Measurements from ENCODE around the gene RNU4-1.
A peak's percentile ranks its signal among the peaks of the same experiment; 100 is the strongest.
"Not testable (repeated sequence)": the region's sequence is repeated elsewhere in the genome, so short reads cannot be mapped to it uniquely, and the experiment has no call there.

Gene RNU4-1

DNA sequence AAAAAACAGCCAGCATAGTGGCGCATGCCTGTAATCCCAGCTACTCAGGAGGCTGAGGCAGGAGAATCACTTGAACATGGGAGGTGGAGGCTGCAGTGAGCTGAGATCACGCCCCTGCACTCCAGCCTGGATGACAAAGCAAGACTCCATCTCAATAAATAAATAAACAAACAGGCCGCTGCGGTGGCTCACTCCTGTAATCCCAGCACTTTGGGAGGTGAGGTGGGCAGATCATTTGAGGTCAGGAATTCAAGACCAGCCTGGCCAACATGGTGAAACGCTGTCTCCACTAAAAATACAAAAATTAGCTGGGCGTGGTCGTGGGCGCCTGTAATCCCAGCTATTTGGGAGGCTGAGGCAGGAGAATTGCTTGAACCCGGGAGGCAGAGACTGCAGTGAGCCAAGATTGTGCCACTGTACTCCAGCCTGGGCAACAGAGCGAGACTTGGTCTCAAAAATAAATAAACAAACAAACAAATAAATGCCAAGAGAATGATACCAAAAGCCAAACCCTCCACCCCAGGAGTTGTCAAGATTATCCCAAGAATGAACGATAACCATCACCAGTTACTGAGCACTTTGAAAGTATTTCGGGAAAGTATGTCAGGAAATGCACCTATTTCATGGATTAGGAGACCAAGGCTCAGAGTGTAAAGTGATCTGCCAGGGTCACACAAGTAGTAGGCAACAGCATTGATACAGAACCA lies 41.5 kb downstream of the RNU4-1 start:
- not testable (repeated sequence) for H3K27me3 ChIP-seq (ENCODE audit: control insufficient read depth in 1 of 2, insufficient read depth in 2 of 2, low read length in 2 of 2); H3K36me3 ChIP-seq (ENCODE audit: insufficient read depth, low read length); H3K9ac ChIP-seq (ENCODE audit: low read length); H3K9me3 ChIP-seq (ENCODE audit: low read length); H3K27ac ChIP-seq (ENCODE audit: low read depth, low read length); H3K4me3 ChIP-seq (ENCODE audit: low read depth in 1 of 2, low read length in 2 of 2)
- peaks cover 68% of the 10 kb centered on the region for H3K4me1 ChIP-seq (ENCODE audit: insufficient read depth, low read length)

DNA sequence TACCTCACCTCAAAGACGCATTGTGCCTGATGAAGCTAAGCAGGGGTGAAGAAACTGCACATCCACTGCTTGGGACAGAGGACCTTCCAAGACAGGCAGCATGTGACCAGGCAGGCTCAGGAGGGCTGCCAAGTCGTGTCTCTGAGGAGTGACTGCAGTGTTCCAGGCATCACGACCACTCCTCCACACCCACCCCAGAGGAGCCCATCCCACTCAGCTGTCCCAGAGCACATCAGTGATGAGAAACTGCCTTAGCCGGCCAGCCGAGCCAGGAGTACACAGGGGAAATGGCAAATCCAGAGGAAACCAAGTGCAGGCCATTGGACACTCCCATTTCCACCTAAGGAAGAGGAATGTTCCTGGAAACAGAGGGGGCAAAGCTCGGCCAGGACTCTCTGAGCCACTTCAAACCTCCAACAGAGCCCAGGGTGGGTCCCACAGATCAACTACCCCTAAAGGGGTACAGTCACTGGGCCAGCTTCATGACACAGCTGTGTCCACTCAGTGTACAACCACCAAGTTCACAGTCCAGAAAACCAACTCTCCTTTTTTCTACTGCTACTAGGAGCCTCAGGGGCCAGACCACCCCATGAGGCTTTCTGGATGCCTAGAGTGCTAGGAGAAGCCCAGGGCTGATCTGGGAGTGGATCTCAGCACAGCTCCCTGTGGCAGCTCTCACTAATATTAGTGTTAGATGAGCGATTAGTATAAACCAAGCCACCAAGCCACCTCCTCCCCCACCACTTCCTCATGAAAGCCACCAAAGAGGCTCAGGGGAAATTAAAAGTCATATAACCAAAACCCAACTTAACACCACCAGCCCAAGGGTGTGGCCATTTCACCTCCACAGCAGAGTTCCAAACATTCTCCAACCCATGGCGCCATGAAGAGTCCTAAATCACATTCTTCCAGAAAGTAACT lies 42.9 kb downstream of the RNU4-1 start:
- Histone ChIP-seq H3K27me3 (ENCODE audit: control insufficient read depth in 1 of 2, insufficient read depth in 2 of 2, low read length in 2 of 2) (no peaks in the 10 kb centered on the region), H3K9me3 (ENCODE audit: low read length) (no peaks in the 10 kb centered on the region), H3K4me3 (ENCODE audit: low read depth in 1 of 2, low read length in 2 of 2) (peak overlapping the region in 1 of 2 donors; percentile 51), H3K27ac (ENCODE audit: low read depth, low read length) (peak overlapping the region; percentile 65), H3K9ac (ENCODE audit: low read length) (no peak overlapping the region), H3K4me1 (ENCODE audit: insufficient read depth, low read length) (peaks cover 59% of the 10 kb centered on the region), H3K36me3 (ENCODE audit: insufficient read depth, low read length) (peaks cover 5% of the 10 kb centered on the region)

DNA sequence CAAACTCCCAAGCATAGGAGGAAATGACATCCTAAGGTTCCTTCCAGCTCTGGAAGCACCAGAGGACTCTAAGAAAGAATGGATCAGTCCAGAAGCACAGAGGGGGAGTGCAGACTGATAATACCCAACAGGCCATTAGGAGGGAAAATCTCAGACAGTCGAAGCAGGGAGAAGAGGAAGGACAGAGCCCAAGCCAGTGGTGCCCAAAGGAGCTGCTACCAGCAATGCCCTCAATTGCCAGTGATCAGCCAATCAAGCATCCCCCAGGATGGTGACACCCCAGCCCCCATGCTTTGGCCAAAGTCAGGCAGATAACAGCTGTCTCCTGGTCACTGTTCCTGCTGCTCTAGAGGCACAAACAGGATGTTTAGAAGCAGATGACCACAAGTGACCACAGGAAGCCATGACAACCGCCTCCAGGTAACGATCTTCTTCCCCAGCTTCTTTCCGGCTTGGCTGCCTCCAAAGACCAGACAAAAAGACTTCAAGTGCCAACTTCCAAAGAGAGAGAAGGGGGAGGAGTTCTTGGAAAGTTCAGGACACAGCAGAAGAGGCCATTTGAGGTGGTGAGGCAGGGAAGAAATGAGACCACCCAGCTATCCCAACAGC lies 43.7 kb downstream of the RNU4-1 start:
- Histone ChIP-seq H3K9ac (ENCODE audit: low read length) (no peak overlapping the region), H3K4me3 (ENCODE audit: low read depth in 1 of 2, low read length in 2 of 2) (peak overlapping the region in 1 of 2 donors; percentile 51), H3K27ac (ENCODE audit: low read depth, low read length) (peak overlapping the region; percentile 65), H3K4me1 (ENCODE audit: insufficient read depth, low read length) (peaks cover 52% of the 10 kb centered on the region), H3K9me3 (ENCODE audit: low read length) (no peaks in the 10 kb centered on the region), H3K36me3 (ENCODE audit: insufficient read depth, low read length) (no peaks in the 10 kb centered on the region), H3K27me3 (ENCODE audit: control insufficient read depth in 1 of 2, insufficient read depth in 2 of 2, low read length in 2 of 2) (no peaks in the 10 kb centered on the region)

DNA sequence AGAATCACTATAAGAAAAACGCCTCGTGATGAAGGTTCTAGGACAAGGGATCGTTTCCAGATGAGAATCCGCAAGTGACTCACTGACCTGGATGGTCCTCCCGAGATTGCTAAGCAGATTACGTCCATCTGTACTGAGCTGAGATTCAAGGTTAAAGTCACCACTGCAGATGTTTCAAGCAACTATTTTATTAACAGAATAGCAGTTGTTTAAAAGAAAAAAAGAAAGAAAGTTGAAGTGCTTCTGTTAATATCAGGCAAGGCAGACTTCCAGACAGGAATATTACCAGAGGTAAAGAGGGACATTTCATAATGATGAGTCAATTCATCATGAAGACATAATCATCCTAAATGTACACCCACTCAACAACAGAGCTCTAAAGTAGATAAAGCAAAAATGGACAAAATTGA lies 45.4 kb downstream of the RNU4-1 start:
- Histone ChIP-seq H3K9me3 (ENCODE audit: low read length) (no peaks in the 10 kb centered on the region), H3K4me1 (ENCODE audit: insufficient read depth, low read length) (peaks cover 51% of the 10 kb centered on the region), H3K4me3 (ENCODE audit: low read depth in 1 of 2, low read length in 2 of 2) (no peak overlapping the region), H3K9ac (ENCODE audit: low read length) (no peak overlapping the region), H3K27ac (ENCODE audit: low read depth, low read length) (no peak overlapping the region), H3K36me3 (ENCODE audit: insufficient read depth, low read length) (no peaks in the 10 kb centered on the region), H3K27me3 (ENCODE audit: control insufficient read depth in 1 of 2, insufficient read depth in 2 of 2, low read length in 2 of 2) (no peaks in the 10 kb centered on the region)

DNA sequence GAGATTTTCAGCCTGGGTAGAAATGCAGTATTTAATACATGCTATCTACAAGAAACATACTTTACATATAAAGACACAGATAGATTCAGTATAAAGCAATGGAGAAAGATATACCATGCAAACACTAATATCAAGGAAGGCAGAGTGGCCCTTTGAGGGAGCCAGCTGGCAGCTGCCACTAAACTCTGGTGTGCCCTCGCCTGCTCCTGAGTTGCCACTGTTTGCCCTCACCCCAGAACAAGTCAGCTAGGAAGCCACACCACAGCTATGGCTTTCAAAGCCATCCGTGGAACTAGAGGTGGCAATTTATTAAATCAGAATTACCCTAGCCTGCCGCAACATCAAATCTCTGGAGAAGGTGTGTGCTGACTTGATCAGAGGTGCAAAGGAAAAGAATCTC lies 45.9 kb downstream of the RNU4-1 start:
- Histone ChIP-seq H3K27ac (ENCODE audit: low read depth, low read length) (no peak overlapping the region), H3K36me3 (ENCODE audit: insufficient read depth, low read length) (no peaks in the 10 kb centered on the region), H3K4me3 (ENCODE audit: low read depth in 1 of 2, low read length in 2 of 2) (no peak overlapping the region), H3K9me3 (ENCODE audit: low read length) (no peaks in the 10 kb centered on the region), H3K9ac (ENCODE audit: low read length) (no peak overlapping the region), H3K4me1 (ENCODE audit: insufficient read depth, low read length) (peaks cover 51% of the 10 kb centered on the region), H3K27me3 (ENCODE audit: control insufficient read depth in 1 of 2, insufficient read depth in 2 of 2, low read length in 2 of 2) (no peaks in the 10 kb centered on the region)

DNA sequence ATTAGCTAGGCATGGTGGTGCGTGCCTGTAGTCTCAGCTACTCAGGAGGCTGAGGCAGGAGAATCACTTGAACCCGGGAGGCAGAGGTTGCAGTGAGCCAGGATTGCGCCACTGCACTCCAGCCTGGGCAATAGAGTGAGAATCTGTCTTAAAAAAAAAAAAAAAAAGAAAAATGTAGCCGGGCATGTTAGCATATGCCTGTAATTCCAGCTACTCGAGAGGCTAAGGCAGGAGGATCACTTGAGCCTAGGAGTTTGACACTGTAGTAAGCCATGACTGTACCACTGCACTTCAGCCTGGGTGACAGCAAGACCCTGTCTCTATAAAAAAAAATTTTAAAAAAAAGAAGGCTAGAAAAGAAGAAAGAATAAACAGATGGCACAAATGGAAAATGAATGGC lies 46.3 kb downstream of the RNU4-1 start:
- not testable (repeated sequence) for H3K27ac ChIP-seq (ENCODE audit: low read depth, low read length); H3K9ac ChIP-seq (ENCODE audit: low read length); H3K9me3 ChIP-seq (ENCODE audit: low read length); H3K36me3 ChIP-seq (ENCODE audit: insufficient read depth, low read length); H3K27me3 ChIP-seq (ENCODE audit: control insufficient read depth in 1 of 2, insufficient read depth in 2 of 2, low read length in 2 of 2); H3K4me3 ChIP-seq (ENCODE audit: low read depth in 1 of 2, low read length in 2 of 2)
- peaks cover 51% of the 10 kb centered on the region for H3K4me1 ChIP-seq (ENCODE audit: insufficient read depth, low read length)

Measured in muscle layer of colon (tissue), 2 donors.